ENCODE data around the gene GSPT1.
"Not testable (repeated sequence)": the region's sequence is repeated elsewhere in the genome, so short reads cannot be mapped to it uniquely, and the experiment has no call there.

The GSPT1 gene

GRCh38 chr16:11851294-11852091 lies 64.3 kb downstream of the GSPT1 start, which contains the start of gene RSL1D1:
Gene RSL1D1 (minus strand): TSS chr16:11851542. CDS start chr16:11851512, 30 bp downstream.
- H3K27ac Mint-ChIP-seq = peak within 1 kb of the TSS; percentile 95
- no peaks in the 10 kb centered on the region for H3K9me3 Mint-ChIP-seq
- no peaks in the 10 kb centered on the region for H3K27me3 Mint-ChIP-seq
- peak within 1 kb of the TSS; percentile 99 for H3K4me3 Mint-ChIP-seq
- H3K36me3 Mint-ChIP-seq (ENCODE audit: low read depth) = peaks cover 69% of the 10 kb centered on the region
- peaks cover 70% of the 10 kb centered on the region for H3K4me1 Mint-ChIP-seq (ENCODE audit: low read depth)

DNA sequence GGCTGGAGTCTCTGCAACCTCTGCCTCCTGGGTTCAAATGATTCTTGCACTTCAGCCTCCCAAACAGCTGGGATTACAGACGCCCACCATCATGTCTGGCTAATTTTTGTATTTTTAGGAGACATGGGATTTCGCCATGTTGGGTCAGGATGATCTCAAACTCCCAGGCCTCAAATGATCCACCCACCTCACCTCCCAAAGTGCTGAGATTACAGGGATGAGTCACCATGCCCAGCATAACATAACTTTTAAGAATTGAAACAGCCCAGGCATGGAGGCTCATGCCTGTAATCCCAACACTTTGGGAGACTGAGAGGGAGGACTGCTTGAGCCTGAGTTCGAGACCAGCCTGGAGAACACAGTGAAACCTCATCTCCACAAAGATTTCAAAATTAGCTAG lies 66.9 kb downstream of the GSPT1 start:
- H3K4me1 Mint-ChIP-seq (ENCODE audit: low read depth) = peaks cover 61% of the 10 kb centered on the region
- peak overlapping the region; percentile 73 for H3K4me3 Mint-ChIP-seq
- H3K36me3 Mint-ChIP-seq (ENCODE audit: low read depth) = peaks cover 72% of the 10 kb centered on the region
- peak overlapping the region; percentile 80 for H3K27ac Mint-ChIP-seq
- H3K9me3 Mint-ChIP-seq = no peaks in the 10 kb centered on the region
- no peaks in the 10 kb centered on the region for H3K27me3 Mint-ChIP-seq

DNA sequence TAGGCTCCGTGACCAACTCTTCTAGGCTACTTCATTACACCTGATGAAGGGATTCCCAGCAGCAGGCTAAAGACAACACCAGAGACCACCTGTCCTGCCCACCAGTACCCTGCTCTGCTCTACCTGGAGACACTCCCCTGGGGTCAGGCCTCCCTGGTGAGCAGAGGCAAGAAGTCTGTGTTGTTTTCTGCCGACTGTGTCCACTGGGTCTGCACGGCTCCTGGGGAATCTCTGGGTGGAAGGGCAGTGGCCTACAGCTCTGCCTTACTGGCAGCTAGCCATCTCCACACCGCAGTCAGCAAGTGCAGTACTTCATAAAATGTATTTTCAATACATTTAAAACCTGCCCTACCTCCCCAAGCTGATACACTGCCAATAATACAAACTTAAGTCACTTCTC lies 71.3 kb downstream of the GSPT1 start:
- H3K4me3 Mint-ChIP-seq = no peak overlapping the region
- H3K9me3 Mint-ChIP-seq = no peaks in the 10 kb centered on the region
- H3K27me3 Mint-ChIP-seq = no peaks in the 10 kb centered on the region
- H3K36me3 Mint-ChIP-seq (ENCODE audit: low read depth) = peaks cover 84% of the 10 kb centered on the region
- H3K4me1 Mint-ChIP-seq (ENCODE audit: low read depth) = peaks cover 35% of the 10 kb centered on the region
- H3K27ac Mint-ChIP-seq = no peak overlapping the region

DNA sequence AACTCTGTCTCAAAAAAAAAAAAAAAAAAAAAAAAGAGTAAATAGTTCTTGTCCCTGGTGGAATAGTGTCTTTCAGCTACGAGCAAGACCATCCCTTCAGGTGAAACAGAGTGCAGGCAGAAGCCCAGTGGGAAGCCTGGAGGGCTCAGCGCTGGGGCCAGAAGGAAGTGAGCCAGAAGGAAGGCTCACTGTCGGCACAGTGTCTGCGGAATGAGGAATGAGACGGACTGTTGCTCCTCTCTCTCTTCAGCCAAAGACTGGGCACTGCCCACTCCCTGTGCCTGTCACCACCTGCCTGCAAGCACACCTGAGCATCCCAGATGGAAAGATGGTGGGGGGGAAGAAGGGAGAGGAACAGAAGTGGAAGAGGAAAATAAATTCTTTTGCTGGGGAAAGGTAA lies 71.9 kb downstream of the GSPT1 start:
- Mint-ChIP-seq H3K4me3 (no peak overlapping the region), H3K27ac (no peak overlapping the region), H3K9me3 (no peaks in the 10 kb centered on the region), H3K27me3 (no peaks in the 10 kb centered on the region), H3K4me1 (ENCODE audit: low read depth) (peaks cover 28% of the 10 kb centered on the region), H3K36me3 (ENCODE audit: low read depth) (peaks cover 84% of the 10 kb centered on the region)

GRCh38 chr16:11843206-11843605 lies 72.5 kb downstream of the GSPT1 start:
- Mint-ChIP-seq H3K27me3 (no peaks in the 10 kb centered on the region), H3K36me3 (ENCODE audit: low read depth) (peaks cover 79% of the 10 kb centered on the region), H3K9me3 (no peaks in the 10 kb centered on the region), H3K4me1 (ENCODE audit: low read depth) (peaks cover 22% of the 10 kb centered on the region), H3K4me3 (no peak overlapping the region), H3K27ac (no peak overlapping the region)

GRCh38 chr16:11841026-11841425 lies 74.7 kb downstream of the GSPT1 start:
- no peak overlapping the region for H3K27ac Mint-ChIP-seq
- peaks cover 10% of the 10 kb centered on the region for H3K4me1 Mint-ChIP-seq (ENCODE audit: low read depth)
- H3K4me3 Mint-ChIP-seq = no peak overlapping the region
- peaks cover 81% of the 10 kb centered on the region for H3K36me3 Mint-ChIP-seq (ENCODE audit: low read depth)
- H3K27me3 Mint-ChIP-seq = no peaks in the 10 kb centered on the region
- H3K9me3 Mint-ChIP-seq = no peaks in the 10 kb centered on the region

- no peaks in the 10 kb centered on the region for H3K4me1 Mint-ChIP-seq (ENCODE audit: low read depth)
- peaks cover 53% of the 10 kb centered on the region for H3K36me3 Mint-ChIP-seq (ENCODE audit: low read depth)
- no peaks in the 10 kb centered on the region for H3K27me3 Mint-ChIP-seq
- H3K27ac Mint-ChIP-seq = no peak overlapping the region
- H3K4me3 Mint-ChIP-seq = no peak overlapping the region
- H3K9me3 Mint-ChIP-seq = no peaks in the 10 kb centered on the region
These were observed 79.0 kb downstream of the GSPT1 start for GRCh38 chr16:11836650-11837244.

GRCh38 chr16:11835891-11836649 lies 79.7 kb downstream of the GSPT1 start:
- Mint-ChIP-seq H3K4me1 (ENCODE audit: low read depth) (no peaks in the 10 kb centered on the region), H3K9me3 (no peaks in the 10 kb centered on the region), H3K27me3 (no peaks in the 10 kb centered on the region), H3K36me3 (ENCODE audit: low read depth) (peaks cover 46% of the 10 kb centered on the region), H3K4me3 (no peak overlapping the region), H3K27ac (no peak overlapping the region)

DNA sequence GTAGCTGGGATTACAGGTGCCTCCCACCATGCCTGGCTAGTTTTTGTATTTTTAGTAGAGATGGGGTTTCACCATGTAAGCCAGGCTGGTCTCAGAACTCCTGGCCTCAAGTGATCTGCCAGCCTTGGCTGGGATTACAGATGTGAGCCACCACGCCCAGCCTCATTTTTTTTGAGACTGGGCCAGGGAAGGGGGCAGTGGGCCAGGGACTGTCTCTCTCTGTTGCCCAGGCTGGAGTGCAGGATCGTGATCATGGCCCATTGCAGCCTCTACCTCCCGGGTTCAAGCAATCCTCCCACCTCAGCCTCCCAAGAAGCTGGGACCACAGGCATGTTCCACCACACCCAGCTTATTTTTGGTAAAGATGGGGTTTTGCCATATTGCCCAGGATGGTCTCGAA lies 80.4 kb downstream of the GSPT1 start:
- no peaks in the 10 kb centered on the region for H3K4me1 Mint-ChIP-seq (ENCODE audit: low read depth)
- no peak overlapping the region for H3K4me3 Mint-ChIP-seq
- H3K9me3 Mint-ChIP-seq = no peaks in the 10 kb centered on the region
- peaks cover 39% of the 10 kb centered on the region for H3K36me3 Mint-ChIP-seq (ENCODE audit: low read depth)
- no peaks in the 10 kb centered on the region for H3K27me3 Mint-ChIP-seq
- no peak overlapping the region for H3K27ac Mint-ChIP-seq

DNA sequence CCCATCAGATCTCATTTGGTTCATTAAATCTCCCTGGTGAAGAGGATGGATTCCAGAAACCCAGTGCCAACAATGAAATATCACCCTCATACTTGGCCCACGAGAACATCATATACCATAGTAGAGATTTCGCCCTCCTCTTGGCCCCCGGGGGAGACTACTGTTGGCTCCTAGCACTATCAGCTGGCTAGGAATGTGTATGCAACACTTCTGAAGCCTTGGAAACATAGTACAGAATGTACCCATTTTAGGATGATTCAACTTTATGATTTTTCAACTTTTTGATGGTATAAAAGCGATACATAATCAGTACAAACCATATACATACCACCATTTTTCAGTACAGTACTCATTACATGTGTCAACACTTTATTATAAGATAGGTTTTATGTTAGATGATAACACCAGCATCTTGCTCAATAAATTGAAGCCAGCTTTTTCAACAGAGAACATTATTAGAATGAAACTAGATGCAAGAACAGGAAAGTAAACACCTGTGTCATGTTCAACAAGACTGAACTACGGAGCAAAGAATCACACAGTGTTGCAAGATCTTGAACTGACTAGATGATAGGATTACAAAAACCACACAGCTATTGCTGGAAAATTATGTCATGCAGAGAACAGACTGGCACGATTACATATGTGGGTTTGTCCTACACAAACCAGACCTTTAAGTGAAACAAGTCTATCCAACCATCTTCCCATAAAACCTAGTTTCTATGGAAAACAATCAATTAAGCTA lies 81.6 kb downstream of the GSPT1 start:
- H3K4me3 Mint-ChIP-seq = no peak overlapping the region
- H3K27me3 Mint-ChIP-seq = no peaks in the 10 kb centered on the region
- H3K9me3 Mint-ChIP-seq = no peaks in the 10 kb centered on the region
- H3K4me1 Mint-ChIP-seq (ENCODE audit: low read depth) = no peaks in the 10 kb centered on the region
- no peak overlapping the region for H3K27ac Mint-ChIP-seq
- peaks cover 28% of the 10 kb centered on the region for H3K36me3 Mint-ChIP-seq (ENCODE audit: low read depth)

- Mint-ChIP-seq H3K27me3 (no peaks in the 10 kb centered on the region), H3K4me1 (ENCODE audit: low read depth) (no peaks in the 10 kb centered on the region), H3K4me3 (no peak overlapping the region), H3K36me3 (ENCODE audit: low read depth) (no peaks in the 10 kb centered on the region), H3K27ac (no peak overlapping the region), H3K9me3 (no peaks in the 10 kb centered on the region)
These were observed 87.1 kb downstream of the GSPT1 start for GRCh38 chr16:11828696-11829095.

DNA sequence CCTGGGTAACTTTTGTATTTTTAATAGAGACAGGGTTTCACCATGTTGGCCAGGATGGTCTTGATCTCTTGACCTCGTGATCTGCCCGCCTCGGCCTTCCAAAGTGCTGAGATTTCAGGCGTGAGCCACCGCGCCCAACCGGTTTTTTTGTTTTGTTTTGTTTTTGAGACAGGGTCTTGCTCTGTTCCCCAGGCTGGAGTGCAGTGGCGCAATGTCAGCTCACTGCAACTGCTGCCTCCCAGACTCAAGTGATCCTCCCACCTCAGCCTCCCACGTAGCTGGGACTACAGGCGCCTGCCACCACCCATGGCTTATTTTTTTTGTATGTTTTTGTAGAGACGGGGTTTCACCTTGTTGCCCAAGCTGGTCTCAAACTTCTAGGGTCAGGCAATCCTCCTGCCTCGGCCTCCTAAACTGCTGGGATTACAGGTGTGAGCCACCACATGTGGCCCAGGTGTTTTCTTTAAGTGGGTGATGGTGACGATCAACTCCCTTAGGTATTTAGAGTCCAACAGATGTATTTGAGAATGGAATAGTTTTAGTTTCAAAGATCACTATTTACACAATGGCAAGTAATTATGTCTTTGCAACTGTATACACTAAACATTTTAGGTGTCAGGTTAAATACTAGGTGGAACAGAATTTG lies 90.1 kb downstream of the GSPT1 start:
- H3K9me3 Mint-ChIP-seq; H3K27ac Mint-ChIP-seq; H3K4me3 Mint-ChIP-seq; H3K4me1 Mint-ChIP-seq (ENCODE audit: low read depth); H3K36me3 Mint-ChIP-seq (ENCODE audit: low read depth); H3K27me3 Mint-ChIP-seq: not testable (repeated sequence)

- no peak overlapping the region for H3K4me3 Mint-ChIP-seq
- H3K27ac Mint-ChIP-seq = no peak overlapping the region
- H3K27me3 Mint-ChIP-seq = no peaks in the 10 kb centered on the region
- H3K36me3 Mint-ChIP-seq (ENCODE audit: low read depth) = no peaks in the 10 kb centered on the region
- H3K4me1 Mint-ChIP-seq (ENCODE audit: low read depth) = no peaks in the 10 kb centered on the region
- no peaks in the 10 kb centered on the region for H3K9me3 Mint-ChIP-seq
These were observed 91.4 kb downstream of the GSPT1 start for GRCh38 chr16:11824362-11824761.

- not testable (repeated sequence) for H3K27ac Mint-ChIP-seq; H3K9me3 Mint-ChIP-seq; H3K4me1 Mint-ChIP-seq (ENCODE audit: low read depth); H3K4me3 Mint-ChIP-seq; H3K36me3 Mint-ChIP-seq (ENCODE audit: low read depth); H3K27me3 Mint-ChIP-seq
These were observed 92.1 kb downstream of the GSPT1 start for GRCh38 chr16:11823645-11824044.

All from stimulated activated naive CD8-positive, alpha-beta T cell treated with anti-CD3 and anti-CD28 coated beads, Interleukin-15, Interleukin-2, amounts not matched to agents 100 ng/mL and 50 ng/mL, for 24 hours (primary cell).